ENCODE results near the gene HMGB2. TPM values are rescaled to one million over a fixed set of nuclear protein-coding genes. Genes with fewer than 3 reads are reported as not detected.

Gene HMGB2
- 19.9 and 23.7 TPM in 2 replicates for total RNA-seq

GRCh38 chr4:173334085-173334890 lies at the start of gene HMGB2:
HMGB2 (minus strand) TSS chr4:173334358; CDS start chr4:173333649, 709 bp downstream.

GRCh38 chr4:173370477-173371291 lies 36.5 kb upstream of the HMGB2 start, which contains the start of gene SAP30:
SAP30 (plus strand) TSS chr4:173370954; CDS start chr4:173371183, 229 bp downstream.

Other genes with a start within 250 kb of the HMGB2 start
- 14.7 and 18.1 TPM in 2 replicates for gene GALNT7, start 165.5 kb downstream of the HMGB2 start, total RNA-seq
- 19.5 and 20.9 TPM in 2 replicates for gene SAP30, start 36.6 kb upstream of the HMGB2 start, total RNA-seq
- 1.8 TPM in 2 replicates for gene SCRG1, start 64.8 kb upstream of the HMGB2 start, total RNA-seq
- 11.0 TPM in 2 replicates for gene HAND2, start 195.9 kb upstream of the HMGB2 start, total RNA-seq

All from cardiac atrium fibroblast (primary cell).